ENCODE results near the gene NOC2L. TPM values are rescaled to one million over a fixed set of nuclear protein-coding genes. Genes with fewer than 3 reads are reported as not detected.

Gene NOC2L
- total RNA-seq, 1 experiment from 2014 or later = 130 TPM

- Histone ChIP-seq H3K27ac (ENCODE audit: insufficient read length, low read depth, low read length) (no peak overlapping the region), H2BK120ac (ENCODE audit: low read depth, low read length, poor library complexity, severe bottlenecking) (no peak overlapping the region), H3K23ac (ENCODE audit: insufficient read length, low read depth, low read length) (no peak overlapping the region), H4K91ac (ENCODE audit: insufficient read length, low read depth, low read length) (no peak overlapping the region), H4K5ac (ENCODE audit: insufficient read length, low read depth, low read length) (no peak overlapping the region), H3K79me1 (ENCODE audit: insufficient read depth, low read depth, low read length, poor library complexity, severe bottlenecking) (no peaks in the 10 kb centered on the region), H2BK12ac (ENCODE audit: insufficient read length, low read depth, low read length) (no peak overlapping the region), H3K14ac (ENCODE audit: insufficient read depth, low read length) (no peak overlapping the region), H3K27me3 (ENCODE audit: insufficient read depth, low read length) (peaks cover 28% of the 10 kb centered on the region), H3K4ac (ENCODE audit: low read depth, low read length) (no peak overlapping the region), H3K23me2 (ENCODE audit: insufficient read length, low read depth, low read length, poor library complexity, severe bottlenecking) (no peaks in the 10 kb centered on the region), H3K79me2 (ENCODE audit: insufficient read depth, low read length) (no peaks in the 10 kb centered on the region), H2BK15ac (ENCODE audit: low read depth, low read length) (no peak overlapping the region), H3K18ac (ENCODE audit: insufficient read length, low read depth, low read length) (no peak overlapping the region), H3K9me3 (ENCODE audit: control insufficient read depth, low read depth, low read length) (no peaks in the 10 kb centered on the region), H3K4me1 (ENCODE audit: insufficient read depth, low read length) (no peaks in the 10 kb centered on the region), H3K4me2 (ENCODE audit: insufficient read depth, insufficient read length, low read length) (no peak overlapping the region), H2BK20ac (ENCODE audit: low read depth, low read length, poor library complexity, severe bottlenecking) (no peak overlapping the region), H2AFZ (ENCODE audit: low read length) (no peak overlapping the region), H3K56ac (ENCODE audit: insufficient read length, low read depth, low read length) (no peak overlapping the region), H4K8ac (replicated peaks; ENCODE audit: insufficient read length, low read depth, low read length) (no peak overlapping the region), H3K9ac (ENCODE audit: extremely low read depth, insufficient read length, low read length) (no peak overlapping the region), H3T11ph (ENCODE audit: low read length) (no peak overlapping the region), H2AK5ac (ENCODE audit: insufficient read length, low read length) (no peak overlapping the region), H2BK5ac (ENCODE audit: insufficient read length, low read length) (no peak overlapping the region), H4K20me1 (ENCODE audit: control insufficient read depth, insufficient read depth, insufficient read length) (peaks cover 6% of the 10 kb centered on the region)
- TF ChIP-seq CTCF (conservative IDR thresholded peaks at IDR 0.05) = no peak
- Mint-ChIP-seq H3K9me3 (peaks cover 0 to 5% of the 10 kb centered on the region in 2 experiments; a peak in 1 of 5 replicates), H3K4me3 (no peak overlapping the region), H3K4me1 (peaks cover 16 to 19% of the 10 kb centered on the region in 2 experiments), H3K27ac (no peak overlapping the region), H3K36me3 (ENCODE audit: insufficient read depth in 1 of 3, low read depth in 3 of 3) (peaks cover 0 to 4% (median 0%) of the 10 kb centered on the region in 3 experiments; a peak in 4 of 7 replicates), H3K27me3 (ENCODE audit: low read depth) (peaks cover 99% of the 10 kb centered on the region)
- no CpG with 5 or more reads among the region's 22 CpGs for WGBS (ENCODE audit: extremely low coverage, insufficient read length, low lambda C conversion rate)
- DNase-seq = no peak
These were observed 41.5 kb downstream of the NOC2L start for GRCh38 chr1:917466-918091.

All from H9 (cell line).